Adrenal gland (tissue), 5 donors: ENCODE data around the gene ESAM.

Experiments used
- CTCF ChIP-seq, 6 experiments: fragments of 450-650 bp in 4 of 6; fragments of 200-600 bp in 2 of 6; sonication (generic) in 1 of 6; IDR thresholded peaks; 1 replicate in 5 of 6; 2 replicates in 1 of 6; pipeline versions ENCODE4 v1.5.1 to v1.8.0; 2016 to 2021; ENCODE audit warnings: antibody characterized with exemption in 6 of 6, mild to moderate bottlenecking in 2 of 6, moderate library complexity in 1 of 6
- POLR2A ChIP-seq, 2 donors: fragments of 450-650 bp; IDR thresholded peaks; one replicate each; pipeline ENCODE4 v1.6.1; 2017; ENCODE audit warnings: antibody characterized with exemption in 2 of 2, mild to moderate bottlenecking in 2 of 2, moderate library complexity in 1 of 2
- donor health status: DM: no; HTN: no; CAD: no.

GRCh38 chr11:124742555-124742954 is 19.5 kb downstream of the ESAM start:
- TF ChIP-seq POLR2A (IDR thresholded peaks at IDR 0.05) = no peak
- no peak for TF ChIP-seq CTCF (IDR thresholded peaks at IDR 0.05)
